IgD-negative memory B cell (primary cell): Measurements from ENCODE around the gene PPFIBP1. TPM values are rescaled to one million over a fixed set of nuclear protein-coding genes. Genes with fewer than 3 reads are reported as not detected.
"Not testable (repeated sequence)": the region's sequence is repeated elsewhere in the genome, so short reads cannot be mapped to it uniquely, and the experiment has no call there.

Source experiments
- H3K27ac Mint-ChIP-seq, 3 donors: one replicate each; pipeline ENCODE4 v1.8.0; 2020 to 2022; ENCODE audit warnings: mild to moderate bottlenecking in 3 of 3, mixed read lengths in 3 of 3, moderate library complexity in 1 of 3
- H3K27me3 Mint-ChIP-seq: one replicate; pipeline ENCODE4 v1.8.0; 2021; ENCODE audit warnings: mixed read lengths
- H3K36me3 Mint-ChIP-seq: one replicate; pipeline ENCODE4 v1.8.0; 2020; ENCODE audit warnings: mild to moderate bottlenecking, mixed read lengths
- H3K4me1 Mint-ChIP-seq, 3 donors: one replicate each; pipeline ENCODE4 v1.8.0; 2020 to 2022; ENCODE audit warnings: mixed read lengths in 3 of 3, mild to moderate bottlenecking in 1 of 3
- H3K4me3 Mint-ChIP-seq, 4 donors: one replicate each; pipeline ENCODE4 v1.8.0; 2020 to 2022; ENCODE audit warnings: mild to moderate bottlenecking in 4 of 4, mixed read lengths in 4 of 4, moderate library complexity in 3 of 4
- H3K9me3 Mint-ChIP-seq, 3 donors: one replicate each; pipeline ENCODE4 v1.8.0; 2020 to 2021; ENCODE audit warnings: mixed read lengths in 3 of 3, mild to moderate bottlenecking in 1 of 3
- polyA plus RNA-seq: library from polyadenylated mRNA; unstranded; fragments of 300-500 nt; fragmentation: Illumina TruSeq; gene quantifications from one replicate; pipeline ENCODE4 v1.2.3, GENCODE V29; 2021

PPFIBP1 gene
- polyA plus RNA-seq, 1 donor from 2014 or later: 2.2 TPM

DNA sequence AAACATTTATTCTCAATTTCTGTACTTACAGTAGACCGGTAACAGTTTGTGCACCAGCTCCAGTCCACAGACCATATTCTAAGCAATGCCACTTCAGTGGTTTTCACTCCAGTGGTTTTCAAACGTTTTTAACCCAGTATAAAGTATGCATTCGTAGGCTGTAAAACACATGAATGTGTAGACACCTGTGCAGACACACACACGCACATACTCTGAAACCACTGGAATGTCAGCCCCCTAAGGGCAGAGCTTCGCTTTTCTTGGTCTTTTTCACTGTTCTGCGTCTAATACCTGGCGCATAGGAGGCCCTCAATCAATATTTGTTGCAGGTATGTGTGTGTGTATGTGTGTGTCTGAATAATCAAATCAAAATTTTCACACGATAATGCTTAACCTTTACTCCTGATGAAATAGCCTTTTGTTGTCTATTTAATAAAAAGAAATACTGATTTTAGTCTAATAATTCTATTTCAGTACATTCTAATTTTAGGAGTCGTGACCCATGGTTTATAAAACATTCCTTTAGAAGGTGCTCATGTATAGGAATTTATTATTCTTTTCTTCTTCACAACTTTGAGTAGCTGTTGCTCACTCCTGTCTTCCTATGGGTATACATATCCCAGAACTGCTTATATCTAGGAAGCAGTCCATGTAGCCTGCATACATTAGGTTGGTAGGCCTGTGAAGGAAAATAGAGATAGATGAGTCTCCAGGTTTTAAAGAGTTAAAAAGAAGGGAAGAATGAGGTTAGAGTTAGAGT lies 98.6 kb downstream of the PPFIBP1 start:
- no peaks in the 10 kb centered on the region for H3K27me3 Mint-ChIP-seq
- no peaks in the 10 kb centered on the region for H3K4me1 Mint-ChIP-seq
- no peaks in the 10 kb centered on the region for H3K36me3 Mint-ChIP-seq
- no peak overlapping the region for H3K27ac Mint-ChIP-seq
- no peak overlapping the region for H3K4me3 Mint-ChIP-seq
- H3K9me3 Mint-ChIP-seq: no peaks in the 10 kb centered on the region

DNA sequence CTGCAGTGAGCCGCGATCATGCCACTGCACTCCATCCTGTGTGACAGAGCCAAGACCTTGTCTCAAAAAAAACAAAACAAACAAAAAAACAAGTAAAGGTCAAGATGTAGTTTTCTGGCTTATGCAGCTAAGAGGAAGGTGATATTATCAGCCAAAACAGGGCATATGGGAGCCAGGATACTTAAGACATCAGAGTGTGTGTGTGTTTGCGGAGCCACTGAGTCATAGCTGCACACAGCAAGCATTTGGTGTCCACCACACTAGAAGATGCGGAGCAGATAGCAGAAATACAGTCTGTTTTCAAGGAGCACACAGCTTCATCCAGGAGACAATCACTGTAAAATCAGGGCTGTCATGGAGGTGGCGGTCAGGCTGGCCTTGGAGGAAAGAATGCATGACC lies 99.6 kb downstream of the PPFIBP1 start:
- no peaks in the 10 kb centered on the region for H3K27me3 Mint-ChIP-seq
- no peak overlapping the region for H3K4me3 Mint-ChIP-seq
- no peaks in the 10 kb centered on the region for H3K4me1 Mint-ChIP-seq
- H3K27ac Mint-ChIP-seq: no peak overlapping the region
- H3K36me3 Mint-ChIP-seq: no peaks in the 10 kb centered on the region
- no peaks in the 10 kb centered on the region for H3K9me3 Mint-ChIP-seq

DNA sequence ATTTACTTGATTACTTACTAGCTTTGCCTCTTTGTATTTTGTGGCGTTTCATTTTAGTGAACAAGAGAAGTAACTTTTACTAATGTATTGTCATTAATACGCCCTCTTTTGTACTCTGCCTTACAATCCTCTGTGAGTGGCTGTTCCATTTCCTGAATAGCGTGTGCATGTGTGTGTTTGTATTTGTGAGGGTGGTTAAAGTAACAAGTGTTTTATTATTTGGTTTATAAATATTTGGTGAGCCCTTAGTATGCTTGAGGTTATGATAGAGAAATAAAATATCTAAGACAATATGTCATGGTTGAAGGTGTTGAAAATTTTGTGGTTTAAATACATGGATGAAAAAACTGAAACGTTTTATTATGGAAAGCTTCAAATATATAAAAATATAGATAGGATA lies 100.6 kb downstream of the PPFIBP1 start:
- H3K4me1 Mint-ChIP-seq: no peaks in the 10 kb centered on the region
- H3K27ac Mint-ChIP-seq: no peak overlapping the region
- no peaks in the 10 kb centered on the region for H3K36me3 Mint-ChIP-seq

DNA sequence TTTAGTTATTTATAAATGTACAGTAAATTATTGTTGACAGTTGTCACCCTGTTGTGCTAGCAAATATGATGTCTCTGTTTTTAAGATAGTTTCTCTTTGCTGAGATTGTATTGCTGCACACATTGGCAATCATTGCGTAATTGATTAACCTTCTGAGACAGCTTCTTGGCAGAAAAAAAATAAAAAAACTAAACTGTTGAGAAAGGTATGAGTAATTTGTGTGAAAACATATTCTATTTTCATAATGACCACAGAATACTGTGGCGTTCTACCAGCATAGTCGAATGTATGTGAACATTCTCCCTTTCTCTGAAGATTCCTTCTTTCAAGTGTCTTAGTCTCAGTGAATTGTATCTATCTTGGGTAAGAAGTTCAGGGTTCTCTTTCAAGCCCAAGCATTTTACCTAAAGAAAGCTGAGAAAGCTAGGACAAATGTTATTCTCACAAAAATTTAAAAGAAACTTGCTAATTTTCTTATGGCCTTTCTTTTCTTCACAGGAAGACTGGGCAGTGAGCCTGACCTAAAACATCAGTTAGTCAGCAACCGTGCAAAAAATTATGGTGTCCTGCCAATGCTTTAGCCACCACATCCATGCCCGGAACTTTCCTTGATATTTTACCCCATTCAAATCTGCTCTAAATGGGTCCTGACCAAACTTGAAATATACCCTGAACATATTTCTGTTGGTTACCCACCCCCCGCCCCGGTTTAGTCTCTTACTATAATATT lies 103.3 kb downstream of the PPFIBP1 start:
- Mint-ChIP-seq H3K27me3 (no peaks in the 10 kb centered on the region), H3K27ac (no peak overlapping the region), H3K4me3 (no peak overlapping the region), H3K4me1 (no peaks in the 10 kb centered on the region), H3K9me3 (peaks cover 0 to 3% (median 0%) of the 10 kb centered on the region in 3 donors), H3K36me3 (no peaks in the 10 kb centered on the region)

More for the DNA sequence above, 100.6 kb downstream of the PPFIBP1 start:
- Mint-ChIP-seq H3K4me3 (no peak overlapping the region), H3K9me3 (no peaks in the 10 kb centered on the region), H3K27me3 (no peaks in the 10 kb centered on the region)

DNA sequence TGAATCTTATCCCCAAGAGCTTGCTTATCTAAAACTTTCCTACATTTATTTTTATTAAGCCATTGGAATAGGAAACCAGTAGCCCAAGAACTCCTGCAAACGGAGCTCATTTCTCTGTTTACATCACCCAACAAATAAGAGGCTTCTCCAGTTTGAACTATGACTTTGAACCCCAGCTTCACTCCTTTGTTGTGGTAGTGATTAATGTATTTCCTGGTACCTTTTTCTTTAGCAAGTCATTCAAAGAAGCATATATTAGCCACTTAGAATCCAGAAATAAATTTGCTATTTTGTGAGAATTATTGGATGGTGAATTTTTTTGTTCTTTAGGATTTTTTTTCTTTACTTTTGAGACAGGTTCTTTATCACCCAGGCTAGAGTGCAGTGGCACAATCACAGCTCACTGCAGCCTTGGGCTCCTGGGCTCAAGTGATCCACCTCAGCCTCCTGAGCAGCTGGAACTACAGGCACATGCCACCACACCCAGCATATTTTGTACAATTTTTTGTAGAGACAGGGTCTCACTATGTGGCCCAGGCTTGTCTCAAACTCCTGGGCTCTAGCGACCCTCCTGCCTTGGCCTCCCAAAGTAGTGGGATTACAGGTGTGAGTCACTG lies 104.0 kb downstream of the PPFIBP1 start:
- not testable (repeated sequence) for H3K36me3 Mint-ChIP-seq, H3K27ac Mint-ChIP-seq, H3K4me1 Mint-ChIP-seq, H3K9me3 Mint-ChIP-seq, H3K4me3 Mint-ChIP-seq, H3K27me3 Mint-ChIP-seq

DNA sequence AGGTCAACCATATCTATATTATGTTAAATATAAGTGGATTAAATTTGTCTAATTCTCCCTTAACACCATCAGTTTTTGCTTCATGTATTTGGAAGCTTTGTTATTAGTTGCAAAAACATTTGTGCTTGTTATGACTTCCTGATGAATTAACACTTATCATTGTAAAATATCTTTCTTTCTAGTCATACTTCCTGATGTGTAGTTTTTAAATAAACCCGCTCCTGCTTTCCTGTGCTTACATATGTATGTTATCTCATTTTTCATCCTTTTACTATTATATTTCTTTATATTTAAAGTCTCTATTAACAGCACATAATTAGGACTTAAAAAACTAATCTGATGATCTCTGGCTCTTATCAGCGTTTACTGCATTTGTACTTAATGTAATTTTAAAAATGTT lies 106.2 kb downstream of the PPFIBP1 start:
- not testable (repeated sequence) for H3K9me3 Mint-ChIP-seq, H3K4me3 Mint-ChIP-seq, H3K27me3 Mint-ChIP-seq, H3K36me3 Mint-ChIP-seq, H3K4me1 Mint-ChIP-seq, H3K27ac Mint-ChIP-seq

DNA sequence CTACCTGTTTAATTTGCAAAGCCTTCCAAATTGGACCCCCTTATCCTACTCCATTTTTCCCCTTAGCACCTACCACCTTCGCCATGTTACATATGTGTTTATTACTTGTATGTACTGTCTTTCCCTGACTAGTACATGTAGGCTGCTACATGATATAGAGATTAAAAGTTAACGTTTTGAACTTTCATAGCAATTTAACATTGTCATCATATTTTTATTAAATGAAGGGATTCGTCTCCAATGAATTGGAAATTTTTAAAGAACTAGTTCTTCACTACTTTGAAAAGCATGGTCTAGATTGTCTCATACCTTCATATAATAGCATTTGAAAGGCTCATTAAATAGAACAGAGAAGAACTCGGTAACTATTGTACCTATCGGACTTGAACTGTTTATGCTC lies 107.4 kb downstream of the PPFIBP1 start:
- H3K27ac Mint-ChIP-seq: no peak overlapping the region
- no peaks in the 10 kb centered on the region for H3K36me3 Mint-ChIP-seq
- no peaks in the 10 kb centered on the region for H3K27me3 Mint-ChIP-seq
- no peaks in the 10 kb centered on the region for H3K4me1 Mint-ChIP-seq
- H3K9me3 Mint-ChIP-seq: peaks cover 0 to 3% (median 0%) of the 10 kb centered on the region in 3 donors
- no peak overlapping the region for H3K4me3 Mint-ChIP-seq

DNA sequence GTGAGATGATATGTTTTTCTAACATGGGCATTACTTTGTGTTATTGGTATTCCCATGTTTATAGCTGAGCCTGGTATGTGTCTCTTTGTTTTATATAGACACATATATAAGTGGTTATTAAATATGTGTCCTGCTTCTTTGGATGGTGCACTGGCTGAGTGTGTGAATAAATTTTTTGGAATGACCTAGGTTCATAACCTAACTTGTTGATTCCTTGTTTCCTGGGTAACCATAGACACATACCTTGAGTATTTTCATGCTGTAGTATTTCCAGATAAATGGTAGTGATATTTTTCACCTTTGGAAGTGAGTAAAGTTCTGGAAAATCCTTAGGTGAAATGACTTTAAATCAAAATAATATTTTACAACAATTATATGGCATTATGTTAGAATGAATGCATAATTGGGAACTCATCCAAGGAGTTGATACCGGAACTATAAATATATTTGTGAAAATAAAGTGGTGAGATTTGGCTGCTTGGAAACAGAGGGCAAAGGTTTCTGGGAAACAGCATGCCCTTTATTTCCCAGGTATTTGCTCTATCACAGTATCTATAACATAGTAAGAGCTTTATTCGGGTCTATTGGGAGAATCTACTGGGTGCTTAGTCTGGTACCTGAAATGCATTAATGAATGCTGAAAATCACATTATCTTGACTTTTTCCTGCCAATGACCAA lies 107.9 kb downstream of the PPFIBP1 start:
- Mint-ChIP-seq H3K27me3 (no peaks in the 10 kb centered on the region), H3K36me3 (peaks cover 2% of the 10 kb centered on the region), H3K9me3 (peaks cover 0 to 3% (median 0%) of the 10 kb centered on the region in 3 donors), H3K27ac (no peak overlapping the region), H3K4me1 (no peaks in the 10 kb centered on the region), H3K4me3 (no peak overlapping the region)

DNA sequence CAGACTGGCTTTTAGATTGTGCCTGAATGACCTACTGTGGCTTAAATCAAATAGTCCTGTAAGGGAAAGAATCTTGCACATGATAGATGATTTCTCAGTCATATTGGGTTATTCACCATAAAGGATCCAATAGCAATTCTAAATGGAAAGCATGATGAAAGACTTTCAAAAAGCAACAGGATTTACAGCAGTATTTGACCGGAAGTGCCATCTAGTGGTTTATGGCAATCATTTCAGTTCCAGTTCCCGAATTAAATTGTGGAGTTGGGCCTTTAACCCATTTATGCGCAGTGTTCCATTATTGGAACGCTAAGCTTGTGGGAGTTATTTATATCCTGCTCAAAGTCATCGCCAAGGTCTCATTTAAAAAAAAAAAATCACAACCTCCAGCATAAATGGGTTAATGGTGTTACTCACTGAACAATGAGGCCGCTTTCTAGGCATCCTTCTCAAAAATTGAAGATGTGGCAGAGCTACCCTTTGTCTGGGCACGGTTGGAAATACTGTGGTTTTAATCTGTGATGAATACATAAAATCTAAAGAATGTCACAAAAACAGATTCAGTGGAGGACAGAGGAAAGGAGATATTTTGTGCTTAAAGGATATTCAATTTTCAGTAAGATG lies 111.5 kb downstream of the PPFIBP1 start:
- Mint-ChIP-seq H3K27me3 (peaks cover 1% of the 10 kb centered on the region), H3K9me3 (no peaks in the 10 kb centered on the region), H3K36me3 (peaks cover 2% of the 10 kb centered on the region), H3K27ac (no peak overlapping the region), H3K4me3 (no peak overlapping the region), H3K4me1 (no peaks in the 10 kb centered on the region)

DNA sequence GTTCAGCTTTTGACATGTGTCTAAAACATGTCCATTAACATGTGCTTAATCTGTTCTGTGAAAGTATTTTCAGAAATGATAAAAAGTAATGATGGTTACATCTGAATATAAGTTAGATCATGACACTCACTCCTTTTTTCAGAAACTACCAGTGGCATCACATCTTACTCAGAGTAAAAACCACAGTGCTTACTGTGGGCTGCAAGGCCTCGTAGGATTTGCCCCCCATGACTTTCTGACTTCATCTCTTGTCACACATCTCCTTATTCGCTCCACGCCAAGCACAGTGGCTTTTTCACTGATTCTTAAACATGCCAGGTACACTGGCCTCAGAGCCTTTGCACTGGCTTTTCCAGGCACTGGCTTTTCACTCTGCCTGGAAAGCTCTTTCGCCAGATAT lies 112.6 kb downstream of the PPFIBP1 start:
- not testable (repeated sequence) for H3K4me1 Mint-ChIP-seq, H3K9me3 Mint-ChIP-seq, H3K36me3 Mint-ChIP-seq, H3K27ac Mint-ChIP-seq, H3K4me3 Mint-ChIP-seq, H3K27me3 Mint-ChIP-seq

DNA sequence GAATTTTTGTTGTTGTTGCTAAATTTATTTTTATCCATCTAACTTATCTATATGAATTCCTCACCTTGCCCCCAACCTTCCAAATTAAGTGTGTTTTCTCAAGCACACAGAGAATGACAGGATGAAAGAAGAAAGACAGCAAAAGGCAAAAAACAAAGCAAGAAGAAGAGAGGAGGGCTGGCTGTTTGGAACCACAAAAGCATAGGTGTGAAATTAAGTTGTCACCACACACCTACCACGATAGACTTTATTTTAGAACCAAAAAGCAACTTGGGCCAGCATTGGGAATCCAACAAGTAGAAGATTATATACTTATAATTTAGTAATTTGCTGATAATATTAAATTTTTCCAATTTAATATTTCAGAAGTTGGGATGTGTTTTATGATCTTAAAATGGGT lies 113.5 kb downstream of the PPFIBP1 start:
- Mint-ChIP-seq H3K27ac (no peak overlapping the region), H3K9me3 (no peaks in the 10 kb centered on the region), H3K36me3 (peaks cover 2% of the 10 kb centered on the region)

DNA sequence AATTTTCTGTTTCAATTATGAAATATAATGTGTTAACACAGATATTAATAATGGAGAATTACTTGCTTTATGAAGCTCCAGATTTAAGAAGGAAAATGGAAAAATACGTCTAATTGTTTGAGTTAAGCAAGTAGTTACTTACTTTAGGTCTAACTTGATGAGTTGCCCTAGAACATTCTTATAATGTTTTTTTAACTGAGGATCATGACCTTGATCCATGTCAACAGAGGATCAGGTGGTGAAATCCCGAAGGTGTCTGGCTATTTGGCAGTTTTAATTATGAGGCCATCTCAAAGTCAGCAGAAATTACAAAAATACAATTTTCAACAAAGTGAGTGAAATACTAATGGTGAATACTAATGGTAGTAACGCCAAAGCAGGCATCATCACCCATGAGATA lies 115.3 kb downstream of the PPFIBP1 start:
- Mint-ChIP-seq H3K9me3 (no peaks in the 10 kb centered on the region), H3K4me3 (no peak overlapping the region), H3K36me3 (peaks cover 2% of the 10 kb centered on the region), H3K27me3 (peaks cover 3% of the 10 kb centered on the region), H3K27ac (no peak overlapping the region), H3K4me1 (no peaks in the 10 kb centered on the region)

More for the DNA sequence above, 113.5 kb downstream of the PPFIBP1 start:
- H3K4me3 Mint-ChIP-seq: no peak overlapping the region
- H3K4me1 Mint-ChIP-seq: no peaks in the 10 kb centered on the region
- peaks cover 3% of the 10 kb centered on the region for H3K27me3 Mint-ChIP-seq

DNA sequence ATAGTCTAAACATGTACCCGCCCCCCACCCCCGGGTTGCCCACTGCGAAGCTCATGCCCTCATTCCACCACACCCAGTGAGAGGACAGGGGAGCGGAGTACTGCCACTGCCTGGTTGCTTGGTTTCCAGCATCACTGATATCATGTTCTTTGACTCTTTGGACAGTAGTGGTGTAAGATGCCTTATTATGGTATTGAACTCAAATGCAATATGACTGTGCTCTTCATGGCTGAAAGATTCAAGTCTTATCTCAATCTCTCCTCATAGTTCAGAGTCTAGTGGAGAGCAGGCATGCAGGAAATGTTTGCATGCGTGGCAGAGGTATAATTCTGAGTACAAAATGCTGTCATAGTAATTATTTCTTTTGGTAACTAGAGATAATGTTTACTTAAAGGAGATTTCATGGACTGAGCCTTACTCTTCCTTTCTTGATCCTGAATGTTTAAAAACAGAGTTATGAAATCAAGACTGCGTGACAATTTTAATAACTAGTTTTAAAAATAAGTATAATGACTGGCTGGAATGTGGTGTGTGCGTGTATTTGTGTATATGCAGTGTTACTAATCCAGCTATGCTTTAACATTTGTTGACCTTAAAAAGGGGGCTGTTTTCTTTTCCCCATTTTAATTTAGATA lies 116.7 kb downstream of the PPFIBP1 start:
- H3K4me1 Mint-ChIP-seq, H3K36me3 Mint-ChIP-seq, H3K4me3 Mint-ChIP-seq, H3K27me3 Mint-ChIP-seq, H3K9me3 Mint-ChIP-seq, H3K27ac Mint-ChIP-seq: not testable (repeated sequence)

DNA sequence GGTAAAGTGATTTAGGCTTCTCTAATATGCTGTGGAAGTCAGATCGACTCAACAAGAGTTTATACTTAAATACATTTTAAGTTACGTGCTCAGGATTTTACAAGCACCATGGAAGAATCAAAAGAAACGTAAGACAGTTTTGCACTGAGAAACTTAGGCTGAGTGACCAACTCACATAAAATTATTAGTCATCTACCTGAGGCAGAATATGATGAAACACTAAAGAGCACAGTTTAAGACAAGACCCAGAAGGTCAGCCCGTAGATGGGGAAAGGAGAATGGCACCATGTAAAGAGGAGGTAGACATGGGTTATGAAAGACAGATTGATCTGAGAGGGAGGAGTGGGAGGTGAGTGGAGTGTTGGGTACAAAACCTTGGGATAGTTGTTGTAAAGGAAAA lies 118.4 kb downstream of the PPFIBP1 start:
- not testable (repeated sequence) for H3K4me1 Mint-ChIP-seq, H3K4me3 Mint-ChIP-seq, H3K27me3 Mint-ChIP-seq, H3K27ac Mint-ChIP-seq, H3K36me3 Mint-ChIP-seq, H3K9me3 Mint-ChIP-seq

DNA sequence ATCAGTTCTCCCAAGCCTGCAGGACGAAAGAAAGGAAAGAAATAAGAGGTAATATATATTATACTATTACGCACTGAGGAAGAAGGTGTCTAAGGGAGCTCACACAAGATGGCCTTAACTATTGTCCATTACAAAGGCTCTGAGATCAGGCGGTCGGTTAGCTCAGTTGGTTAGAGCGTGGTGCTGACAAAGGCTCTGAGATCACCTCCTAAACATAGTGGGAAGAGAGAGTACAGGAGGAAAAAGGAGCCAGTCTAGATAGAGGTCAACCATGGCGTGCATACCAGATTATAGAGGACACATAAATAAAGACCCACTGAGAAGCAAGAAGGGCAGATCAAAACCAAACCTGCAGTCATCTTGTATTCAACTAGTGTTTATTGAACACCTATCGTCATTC lies 118.9 kb downstream of the PPFIBP1 start:
- not testable (repeated sequence) for H3K27ac Mint-ChIP-seq

More for the DNA sequence above, 118.9 kb downstream of the PPFIBP1 start:
- H3K4me3 Mint-ChIP-seq, H3K36me3 Mint-ChIP-seq, H3K4me1 Mint-ChIP-seq, H3K9me3 Mint-ChIP-seq, H3K27me3 Mint-ChIP-seq: not testable (repeated sequence)
